Fibroblast of skin of right biceps (primary cell): ENCODE data around the gene IRX4.

Experiments
- DNase-seq: peaks from one replicate; pipeline ENCODE4 v3.0.0-alpha.2; 2013

Gene IRX4

GRCh38 chr5:1912951-1913565, 30.3 kb upstream of the IRX4 start:
- DNase-seq, result no peak

DNA sequence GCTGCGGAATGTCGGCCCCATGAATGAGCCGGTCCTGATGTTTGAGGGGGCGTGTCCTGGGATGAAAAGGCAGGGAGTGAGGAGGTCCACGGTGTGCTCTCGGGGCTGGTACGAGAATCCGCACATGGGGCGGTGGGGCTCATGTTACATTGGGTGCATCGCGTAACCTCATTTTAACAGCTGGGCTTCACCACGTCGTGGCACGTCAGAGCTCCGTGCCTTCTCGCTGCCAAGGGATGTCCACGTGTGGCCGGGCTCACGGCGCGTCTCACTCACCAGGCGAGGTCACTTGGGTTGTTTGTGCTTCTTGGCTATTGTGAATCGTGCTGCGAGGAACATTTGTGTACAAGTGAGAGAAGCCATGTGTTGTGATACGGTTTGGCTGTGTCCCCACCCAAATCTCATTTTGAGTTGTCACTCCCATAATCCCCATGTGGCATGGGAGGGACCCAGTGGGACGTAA, 29.1 kb upstream of the IRX4 start:
- no peak for DNase-seq

GRCh38 chr5:1910861-1911772, 28.4 kb upstream of the IRX4 start:
- no peak for DNase-seq

- DNase-seq, result no peak
Observed at GRCh38 chr5:1910081-1910760, 27.5 kb upstream of the IRX4 start.

- DNase-seq, result no peak
Observed at GRCh38 chr5:1909346-1909985, 26.7 kb upstream of the IRX4 start.

GRCh38 chr5:1908931-1909330, 26.2 kb upstream of the IRX4 start:
- no peak for DNase-seq

DNA sequence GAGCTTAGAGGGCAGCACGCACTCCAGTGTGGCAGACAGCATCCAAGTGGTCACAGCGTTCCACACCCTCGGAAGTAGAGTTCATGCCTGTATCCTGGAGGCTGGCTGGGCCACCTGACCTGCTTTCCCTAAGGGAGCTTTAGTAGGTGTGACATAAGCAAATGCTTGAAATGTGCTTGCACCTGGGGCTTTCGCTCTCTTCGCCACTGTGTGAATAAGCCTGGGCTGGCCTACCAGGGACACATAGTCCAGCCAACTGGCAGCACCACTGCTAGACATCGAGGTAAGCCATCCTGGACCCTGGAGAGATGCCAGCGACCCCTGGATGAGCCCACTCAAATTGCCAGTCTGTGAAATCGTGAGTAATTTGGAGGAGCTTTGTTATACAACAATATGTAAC, 24.9 kb upstream of the IRX4 start:
- no peak for DNase-seq

DNA sequence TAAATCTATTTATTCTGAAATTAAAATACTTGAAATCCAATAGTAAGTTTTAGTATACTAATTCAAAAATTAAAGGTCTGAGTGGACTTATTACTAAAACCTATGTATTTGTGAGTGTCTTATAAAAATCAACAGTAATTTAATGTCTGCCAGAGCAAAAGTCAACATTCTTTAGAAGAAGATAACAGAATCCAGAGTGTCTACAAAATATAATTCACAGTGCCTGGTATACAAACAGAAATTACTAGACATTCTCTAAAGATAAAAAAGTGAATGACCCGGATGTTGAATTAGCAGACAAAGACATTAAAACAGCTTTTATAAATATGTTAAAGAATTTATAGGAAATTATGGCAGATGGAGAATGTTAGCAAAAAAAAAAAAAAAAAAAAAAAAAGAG, 22.4 kb upstream of the IRX4 start:
- DNase-seq, result no peak

- DNase-seq, result no peak
Observed at GRCh38 chr5:1901983-1902382, 19.3 kb upstream of the IRX4 start.

GRCh38 chr5:1901061-1901460, 18.3 kb upstream of the IRX4 start:
- peak; percentile 69 for DNase-seq

- DNase-seq, result no peak
Observed at GRCh38 chr5:1899201-1899600, 16.5 kb upstream of the IRX4 start.

- DNase-seq, result no peak
Observed at GRCh38 chr5:1897816-1898450, 15.2 kb upstream of the IRX4 start.

GRCh38 chr5:1897386-1897785, 14.7 kb upstream of the IRX4 start:
- no peak for DNase-seq

- no peak for DNase-seq
Observed at GRCh38 chr5:1896602-1897376, 14.1 kb upstream of the IRX4 start.

- DNase-seq, result no peak
Observed at GRCh38 chr5:1895739-1896420, 13.2 kb upstream of the IRX4 start.

GRCh38 chr5:1894243-1894642, 11.5 kb upstream of the IRX4 start:
- no peak for DNase-seq

DNA sequence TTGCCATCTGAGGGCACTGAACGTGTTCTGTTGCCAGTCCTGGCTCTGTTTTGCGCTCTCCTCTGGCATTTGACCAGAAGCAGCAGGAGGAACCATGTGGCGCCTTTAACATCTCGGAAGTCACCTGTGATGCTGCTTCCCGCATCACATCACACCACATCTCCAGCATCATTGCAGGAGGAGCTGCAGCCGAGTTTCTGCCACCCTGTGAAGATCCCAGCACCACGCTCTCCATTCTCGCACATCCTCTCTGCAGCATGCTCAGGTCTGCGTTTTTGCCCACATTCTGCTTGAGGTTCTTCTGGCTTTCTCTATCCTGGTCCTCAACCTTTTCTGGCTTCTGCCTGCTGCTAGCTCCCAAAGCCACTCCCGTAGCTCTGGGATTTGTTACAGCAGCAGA, 11.0 kb upstream of the IRX4 start:
- DNase-seq, result no peak

- no peak for DNase-seq
Observed at GRCh38 chr5:1892685-1893445, 10.1 kb upstream of the IRX4 start.

DNA sequence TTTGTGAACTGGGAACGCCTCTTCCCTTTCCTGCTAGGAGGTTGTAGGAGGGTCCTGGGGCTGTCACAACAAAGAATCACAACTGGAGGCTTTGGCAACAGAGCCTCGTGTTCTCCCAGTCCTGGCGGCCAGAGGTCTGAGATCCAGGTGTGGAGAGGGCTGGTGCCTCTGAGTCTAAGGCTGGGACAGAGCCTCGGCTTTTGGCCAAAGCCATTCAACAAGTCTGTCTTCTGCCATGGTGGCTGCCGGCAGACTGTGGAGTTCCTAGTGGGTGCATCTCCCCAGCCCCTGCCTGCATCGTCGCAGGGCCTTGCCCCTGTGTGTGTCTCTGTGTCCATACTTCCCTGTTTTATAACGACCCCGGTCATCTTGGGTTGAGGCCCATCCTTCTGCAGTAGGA, 9.5 kb upstream of the IRX4 start:
- DNase-seq, result no peak

- no peak for DNase-seq
Observed at GRCh38 chr5:1891391-1891790, 8.7 kb upstream of the IRX4 start.

- no peak for DNase-seq
Observed at GRCh38 chr5:1890296-1890695, 7.6 kb upstream of the IRX4 start.
